H9 (cell line): Measurements from ENCODE around the gene ZDHHC17. TPM values are rescaled to one million over a fixed set of nuclear protein-coding genes. Genes with fewer than 3 reads are reported as not detected.

Experiments
- DNase-seq: peaks from one replicate; pipeline ENCODE4 v3.0.0-alpha.2; 2017
- H2AFZ ChIP-seq: one replicate; pipeline ENCODE4 v1.6.1; 2013; ENCODE audit warnings: mild to moderate bottlenecking, low read length, control low read depth, moderate library complexity
- H2AK5ac ChIP-seq: 2 replicates; pipeline ENCODE4 v1.6.1; 2013; ENCODE audit warnings: low read length, control low read depth, mixed read lengths; ENCODE audit not compliant: insufficient read length
- H2BK120ac ChIP-seq: one replicate; pipeline ENCODE4 v1.6.1; 2013; ENCODE audit warnings: low read depth, mild to moderate bottlenecking, low read length, control low read depth, inconsistent platforms; ENCODE audit not compliant: poor library complexity, severe bottlenecking
- H2BK12ac ChIP-seq: 2 replicates; pipeline ENCODE4 v1.6.1; 2013; ENCODE audit warnings: low read length, control low read depth, mixed read lengths, low read depth; ENCODE audit not compliant: insufficient read length
- H2BK15ac ChIP-seq: 2 replicates; pipeline ENCODE4 v1.6.1; 2013; ENCODE audit warnings: low read depth, low read length, control low read depth
- H2BK20ac ChIP-seq: one replicate; pipeline ENCODE4 v1.6.1; 2013; ENCODE audit warnings: low read depth, mild to moderate bottlenecking, low read length, control low read depth, inconsistent platforms; ENCODE audit not compliant: poor library complexity, severe bottlenecking
- H2BK5ac ChIP-seq: 2 replicates; pipeline ENCODE4 v1.6.1; 2013; ENCODE audit warnings: low read length, control low read depth, mixed read lengths; ENCODE audit not compliant: insufficient read length
- H3K14ac ChIP-seq: 2 replicates; pipeline ENCODE4 v1.6.1; 2013; ENCODE audit warnings: low read length, control low read depth; ENCODE audit not compliant: insufficient read depth
- H3K18ac ChIP-seq: 2 replicates; pipeline ENCODE4 v1.6.1; 2013; ENCODE audit warnings: low read depth, mild to moderate bottlenecking, mixed read lengths, low read length, control low read depth; ENCODE audit not compliant: insufficient read length
- H3K23ac ChIP-seq: 2 replicates; pipeline ENCODE4 v1.6.1; 2013; ENCODE audit warnings: low read length, control low read depth, mixed read lengths, low read depth; ENCODE audit not compliant: insufficient read length
- H3K23me2 ChIP-seq: 2 replicates; pipeline ENCODE4 v1.6.1; 2013; ENCODE audit warnings: low read depth, mild to moderate bottlenecking, mixed read lengths, low read length, control low read depth; ENCODE audit not compliant: insufficient read length, poor library complexity, severe bottlenecking
- H3K27ac ChIP-seq: 2 replicates; pipeline ENCODE4 v1.5.1; 2013; ENCODE audit warnings: low read length, control low read depth, mixed read lengths, low read depth; ENCODE audit not compliant: insufficient read length
- H3K27me3 ChIP-seq: 2 replicates; pipeline ENCODE4 v1.6.1; 2013; ENCODE audit warnings: low read length, control low read depth, inconsistent platforms; ENCODE audit not compliant: insufficient read depth
- H3K4ac ChIP-seq: 2 replicates; pipeline ENCODE4 v1.6.1; 2013; ENCODE audit warnings: low read depth, mild to moderate bottlenecking, control low read depth, inconsistent platforms, low read length, moderate library complexity
- H3K4me1 ChIP-seq: 2 replicates; pipeline ENCODE4 v1.6.1; 2013; ENCODE audit warnings: low read length, control low read depth, inconsistent platforms; ENCODE audit not compliant: insufficient read depth
- H3K4me2 ChIP-seq: 2 replicates; pipeline ENCODE4 v1.6.1; 2013; ENCODE audit warnings: low read length, control low read depth, mixed read lengths; ENCODE audit not compliant: insufficient read length, insufficient read depth
- H3K56ac ChIP-seq: 2 replicates; pipeline ENCODE4 v1.6.1; 2013; ENCODE audit warnings: low read depth, mild to moderate bottlenecking, mixed read lengths, low read length, control low read depth; ENCODE audit not compliant: insufficient read length
- H3K79me1 ChIP-seq: 2 replicates; pipeline ENCODE4 v1.6.1; 2013; ENCODE audit warnings: low read depth, mild to moderate bottlenecking, moderate library complexity, low read length, control low read depth, inconsistent platforms; ENCODE audit not compliant: insufficient read depth, poor library complexity, severe bottlenecking
- H3K79me2 ChIP-seq: 2 replicates; pipeline ENCODE4 v1.6.1; 2013; ENCODE audit warnings: low read length, control low read depth, inconsistent platforms; ENCODE audit not compliant: insufficient read depth
- H3K9ac ChIP-seq: 2 replicates; pipeline ENCODE4 v1.6.1; 2013; ENCODE audit warnings: low read length, control low read depth, mixed read lengths; ENCODE audit not compliant: insufficient read length; ENCODE audit errors: extremely low read depth
- H3K9me3 ChIP-seq: one replicate; pipeline ENCODE4 v1.6.1; 2013; ENCODE audit warnings: low read depth, low read length, inconsistent platforms; ENCODE audit not compliant: control insufficient read depth
- H3T11ph ChIP-seq: one replicate; pipeline ENCODE4 v1.6.1; 2013; ENCODE audit warnings: mild to moderate bottlenecking, low read length, control low read depth, inconsistent platforms
- H4K20me1 ChIP-seq: one replicate; pipeline ENCODE4 v1.6.1; 2013; ENCODE audit not compliant: control insufficient read depth, insufficient read length, insufficient read depth
- H4K5ac ChIP-seq: 2 replicates; pipeline ENCODE4 v1.6.1; 2013; ENCODE audit warnings: low read depth, mild to moderate bottlenecking, mixed read lengths, low read length, control low read depth; ENCODE audit not compliant: insufficient read length
- H4K8ac ChIP-seq: replicated peaks from 2 replicates; pipeline ENCODE4 v1.6.1; 2013; ENCODE audit warnings: low read length, control low read depth, mixed read lengths, low read depth; ENCODE audit not compliant: insufficient read length
- H4K91ac ChIP-seq: 2 replicates; pipeline ENCODE4 v1.6.1; 2013; ENCODE audit warnings: low read depth, mild to moderate bottlenecking, moderate library complexity, mixed read lengths, low read length, control low read depth; ENCODE audit not compliant: insufficient read length
- H3K27ac Mint-ChIP-seq, 3 experiments: 2 replicates in 2 of 3; 3 replicates in 1 of 3; pipeline ENCODE4 v1.8.0; 2020 to 2021; ENCODE audit warnings: mixed read lengths in 3 of 3, mild to moderate bottlenecking in 1 of 3, moderate library complexity in 1 of 3
- H3K27me3 Mint-ChIP-seq: 2 replicates; pipeline ENCODE4 v1.8.0; 2021; ENCODE audit warnings: low read depth, mild to moderate bottlenecking, moderate library complexity, mixed read lengths
- H3K36me3 Mint-ChIP-seq, 3 experiments: 2 replicates in 2 of 3; 3 replicates in 1 of 3; pipeline ENCODE4 v1.8.0; 2020 to 2021; ENCODE audit warnings: low read depth in 3 of 3, mixed read lengths in 3 of 3; ENCODE audit not compliant: insufficient read depth in 1 of 3
- H3K4me1 Mint-ChIP-seq, 2 experiments: 2 replicates each; pipeline ENCODE4 v1.8.0; 2020; ENCODE audit warnings: mixed read lengths in 2 of 2
- H3K4me3 Mint-ChIP-seq, 2 experiments: 2 replicates in 1 of 2; 3 replicates in 1 of 2; pipeline ENCODE4 v1.8.0; 2020 to 2021; ENCODE audit warnings: mild to moderate bottlenecking in 2 of 2, mixed read lengths in 2 of 2, moderate library complexity in 1 of 2
- H3K9me3 Mint-ChIP-seq, 2 experiments: 2 replicates in 1 of 2; 3 replicates in 1 of 2; pipeline ENCODE4 v1.8.0; 2020; ENCODE audit warnings: mild to moderate bottlenecking in 2 of 2, mixed read lengths in 2 of 2, moderate library complexity in 1 of 2
- WGBS: extraction: QIAGEN DNeasy Blood & Tissue Kit; methylation state at CpG from one replicate; pipeline ENCODE4 v1.1.7; 2013; ENCODE audit warnings: missing lambda C conversion rate, low lambda C conversion rate, mixed read lengths; ENCODE audit not compliant: insufficient read length; ENCODE audit errors: extremely low coverage; 5-methylcytosine and 5-hydroxymethylcytosine counted together
- total RNA-seq: library from RNA; stranded (reverse); gene quantifications from 2 replicates; pipeline ENCODE4 v1.2.1, GENCODE V29; 2021
- TF ChIP-seq, protein P1 (sequence below): fragments of 200-600 bp; sonication (generic); conservative IDR thresholded peaks from 3 replicates; pipeline ENCODE4 v1.8.0; 2021; ENCODE audit warnings: antibody characterized with exemption, mild to moderate bottlenecking

ZDHHC17 gene
- total RNA-seq, 1 experiment from 2014 or later: 32.6 TPM

DNA sequence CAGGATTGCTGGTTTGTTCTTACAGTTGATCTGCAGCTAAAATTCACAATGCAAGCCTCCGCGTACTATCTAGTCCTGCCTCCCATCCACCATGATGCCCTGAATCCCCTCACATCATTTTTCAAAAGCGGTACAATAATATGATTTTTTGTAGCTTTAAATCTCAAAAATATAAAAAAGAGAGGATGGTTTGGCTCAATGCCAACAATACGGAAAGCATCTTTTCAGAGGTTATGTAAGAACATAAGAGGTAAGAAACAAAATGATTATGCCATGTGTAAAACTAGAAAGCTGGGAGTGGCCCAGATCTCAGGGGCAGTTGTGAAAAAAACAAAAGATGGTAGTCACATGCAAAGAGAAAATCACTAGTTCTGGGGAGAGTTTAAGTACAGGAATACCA lies 24.0 kb upstream of the ZDHHC17 start:
- Histone ChIP-seq H2BK120ac (no peak overlapping the region), H2BK20ac (no peak overlapping the region), H4K8ac (no peak overlapping the region), H3K4ac (no peak overlapping the region), H3T11ph (no peak overlapping the region), H3K27ac (no peak overlapping the region), H3K4me2 (no peak overlapping the region), H3K79me2 (no peaks in the 10 kb centered on the region), H2BK15ac (no peak overlapping the region), H3K79me1 (no peaks in the 10 kb centered on the region), H3K27me3 (no peaks in the 10 kb centered on the region), H3K14ac (no peak overlapping the region), H2BK5ac (no peak overlapping the region), H3K9ac (no peak overlapping the region), H2AFZ (no peak overlapping the region), H4K5ac (no peak overlapping the region), H3K18ac (no peak overlapping the region), H3K9me3 (no peaks in the 10 kb centered on the region), H2BK12ac (no peak overlapping the region), H3K56ac (no peak overlapping the region), H3K23me2 (no peaks in the 10 kb centered on the region), H3K23ac (no peak overlapping the region), H4K91ac (no peak overlapping the region), H3K4me1 (no peaks in the 10 kb centered on the region), H4K20me1 (no peaks in the 10 kb centered on the region), H2AK5ac (no peak overlapping the region)
- DNase-seq: no peak
- no CpG with 5 or more reads among the region's 4 CpGs for WGBS
- Mint-ChIP-seq H3K36me3 (peaks cover 27 to 51% (median 27%) of the 10 kb centered on the region in 3 experiments), H3K4me1 (peaks cover 10 to 16% of the 10 kb centered on the region in 2 experiments; a peak in 3 of 4 replicates), H3K4me3 (no peak overlapping the region), H3K9me3 (peaks cover 38 to 42% of the 10 kb centered on the region in 2 experiments), H3K27ac (no peak overlapping the region), H3K27me3 (no peaks in the 10 kb centered on the region)
- TF ChIP-seq, protein P1, sequence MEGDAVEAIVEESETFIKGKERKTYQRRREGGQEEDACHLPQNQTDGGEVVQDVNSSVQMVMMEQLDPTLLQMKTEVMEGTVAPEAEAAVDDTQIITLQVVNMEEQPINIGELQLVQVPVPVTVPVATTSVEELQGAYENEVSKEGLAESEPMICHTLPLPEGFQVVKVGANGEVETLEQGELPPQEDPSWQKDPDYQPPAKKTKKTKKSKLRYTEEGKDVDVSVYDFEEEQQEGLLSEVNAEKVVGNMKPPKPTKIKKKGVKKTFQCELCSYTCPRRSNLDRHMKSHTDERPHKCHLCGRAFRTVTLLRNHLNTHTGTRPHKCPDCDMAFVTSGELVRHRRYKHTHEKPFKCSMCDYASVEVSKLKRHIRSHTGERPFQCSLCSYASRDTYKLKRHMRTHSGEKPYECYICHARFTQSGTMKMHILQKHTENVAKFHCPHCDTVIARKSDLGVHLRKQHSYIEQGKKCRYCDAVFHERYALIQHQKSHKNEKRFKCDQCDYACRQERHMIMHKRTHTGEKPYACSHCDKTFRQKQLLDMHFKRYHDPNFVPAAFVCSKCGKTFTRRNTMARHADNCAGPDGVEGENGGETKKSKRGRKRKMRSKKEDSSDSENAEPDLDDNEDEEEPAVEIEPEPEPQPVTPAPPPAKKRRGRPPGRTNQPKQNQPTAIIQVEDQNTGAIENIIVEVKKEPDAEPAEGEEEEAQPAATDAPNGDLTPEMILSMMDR: no peak
